Liver (tissue), 10 donors: Measurements from ENCODE around the gene TAS1R2. TPM values are rescaled to one million over a fixed set of nuclear protein-coding genes. Genes with fewer than 3 reads are reported as not detected.

Source experiments
- DNase-seq: peaks from one replicate; pipeline ENCODE4 v3.0.0-alpha.2; 2017; ENCODE audit warnings: low spot score
- H3K27ac ChIP-seq, 2 donors: one replicate each; pipeline ENCODE4 v1.7.0; 2013; ENCODE audit warnings: inconsistent platforms in 2 of 2, low read length in 2 of 2, control low read depth in 1 of 2, low read depth in 1 of 2, mild to moderate bottlenecking in 1 of 2
- H3K27me3 ChIP-seq, 4 donors: one replicate each; pipeline versions ENCODE4 v1.6.1 to v1.7.0; 2013; ENCODE audit warnings: low read length in 3 of 4, inconsistent platforms in 1 of 4, mild to moderate bottlenecking in 1 of 4, moderate library complexity in 1 of 4; ENCODE audit not compliant: control insufficient read depth in 4 of 4, insufficient read depth in 4 of 4
- H3K36me3 ChIP-seq, 4 donors: one replicate each; pipeline versions ENCODE4 v1.6.1 to v1.7.0; 2013; ENCODE audit warnings: low read length in 3 of 4, mild to moderate bottlenecking in 3 of 4, low read depth in 1 of 4, moderate library complexity in 1 of 4; ENCODE audit not compliant: control insufficient read depth in 4 of 4, insufficient read depth in 3 of 4
- H3K4me1 ChIP-seq, 4 donors: one replicate each; pipeline versions ENCODE4 v1.6.1 to v1.7.0; 2013; ENCODE audit warnings: low read length in 3 of 4, mild to moderate bottlenecking in 3 of 4, moderate library complexity in 1 of 4; ENCODE audit not compliant: control insufficient read depth in 4 of 4, insufficient read depth in 4 of 4
- H3K4me3 ChIP-seq, 3 donors: one replicate each; pipeline versions ENCODE4 v1.6.1 to v1.7.0; 2013; ENCODE audit warnings: low read length in 3 of 3, control low read depth in 1 of 3, low read depth in 1 of 3, mild to moderate bottlenecking in 1 of 3
- H3K9ac ChIP-seq, 2 donors: one replicate each; pipeline ENCODE4 v1.7.0; 2013; ENCODE audit warnings: low read length in 2 of 2, mild to moderate bottlenecking in 2 of 2, moderate library complexity in 2 of 2, control low read depth in 1 of 2, low read depth in 1 of 2
- H3K9me3 ChIP-seq, 4 donors: one replicate each; pipeline versions ENCODE4 v1.6.1 to v1.7.0; 2013; ENCODE audit warnings: low read length in 3 of 4; ENCODE audit not compliant: control insufficient read depth in 4 of 4
- FOXA1 ChIP-seq: IDR thresholded peaks from 2 replicates; pipeline ENCODE4 v1.6.1; 2016; ENCODE audit warnings: antibody characterized with exemption
- HNF4A ChIP-seq, 2 donors: conservative IDR thresholded peaks; 2 replicates each; pipeline ENCODE4 v1.6.1; 2016; ENCODE audit warnings: antibody characterized with exemption in 2 of 2, mild to moderate bottlenecking in 2 of 2
- HNF4G ChIP-seq: IDR thresholded peaks from 2 replicates; pipeline ENCODE4 v1.6.1; 2016; ENCODE audit warnings: antibody characterized with exemption
- NR2F2 ChIP-seq: IDR thresholded peaks from 2 replicates; pipeline ENCODE4 v1.6.1; 2016; ENCODE audit warnings: antibody characterized with exemption
- RXRA ChIP-seq, 2 donors: IDR thresholded peaks; 2 replicates each; pipeline ENCODE4 v1.6.1; 2017 to 2018; ENCODE audit warnings: antibody characterized with exemption in 2 of 2, mild to moderate bottlenecking in 1 of 2
- WGBS: extraction: QIAGEN DNeasy Blood & Tissue Kit; methylation state at CpG from one replicate; pipeline ENCODE4 v1.1.7; 2013; 5-methylcytosine and 5-hydroxymethylcytosine counted together
- polyA plus RNA-seq, 2 donors: library from polyadenylated mRNA; stranded (reverse) in 1 of 2; unstranded in 1 of 2; fragments of 200-250 nt in 1 of 2; fragments of >200 nt in 1 of 2; fragmentation: Nextera tagmentation in 1 of 2; extraction: Ambion mirVana in 1 of 2; gene quantifications; one replicate each; pipeline versions ENCODE4 v1.2.1 to v1.2.3, GENCODE V29; 2013 to 2015
- small RNA-seq: library from RNA; depleted of rRNA; stranded (forward); fragments of <200 nt; gene quantifications from one replicate; pipeline ENCODE3, GENCODE V24; 2014
- total RNA-seq, 2 donors: library from RNA; depleted of rRNA; stranded (reverse); fragments of >200 nt; gene quantifications; one replicate each; pipeline ENCODE4 v1.2.3, GENCODE V29; 2014
- TF ChIP-seq, protein P1 (sequence below): IDR thresholded peaks from 2 replicates; pipeline ENCODE4 v1.6.1; 2016; ENCODE audit warnings: antibody characterized with exemption
- TF ChIP-seq, protein P2 (sequence below): IDR thresholded peaks from 2 replicates; pipeline ENCODE4 v1.6.1; 2016; ENCODE audit warnings: antibody characterized with exemption, mild to moderate bottlenecking
- TF ChIP-seq, protein P3 (sequence below): fragments of 150-350 bp; IDR thresholded peaks from 2 replicates; pipeline ENCODE4 v1.5.1; 2017; ENCODE audit warnings: improper control_type of control experiment, low read depth, low read length; ENCODE audit not compliant: missing input control
- donor health status: healthy.
- donor health status: healthy.
- donor health status: healthy.
- donor health status: healthy.
- donor health status: healthy.

Gene TAS1R2
- total and polyA plus RNA-seq, 4 donors: not detected

DNA sequence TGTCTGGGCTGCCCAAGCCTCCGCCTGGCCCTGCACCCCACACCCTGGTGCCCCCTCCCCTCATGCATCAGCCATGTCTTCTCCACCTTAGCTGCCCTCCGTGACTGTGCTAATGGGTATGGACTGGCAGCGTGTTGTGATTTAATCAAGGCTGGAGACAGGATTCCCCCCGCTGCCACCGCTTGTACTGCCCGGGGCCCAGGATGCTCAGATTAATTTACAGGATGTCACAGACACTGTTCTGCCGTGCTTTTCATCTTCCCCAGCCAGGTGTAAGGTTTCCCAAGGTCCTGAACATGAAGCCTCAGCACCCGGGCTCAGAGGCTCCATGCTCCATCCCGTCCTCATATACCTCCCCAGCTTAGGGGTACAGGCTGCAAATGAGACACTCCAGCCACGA, 66.3 kb downstream of the TAS1R2 start:
- no peak overlapping the region for H3K4me3 ChIP-seq
- no peak for TF ChIP-seq HNF4A (conservative IDR thresholded peaks at IDR 0.05)
- TF ChIP-seq HNF4G: no peak
- TF ChIP-seq, protein P1, sequence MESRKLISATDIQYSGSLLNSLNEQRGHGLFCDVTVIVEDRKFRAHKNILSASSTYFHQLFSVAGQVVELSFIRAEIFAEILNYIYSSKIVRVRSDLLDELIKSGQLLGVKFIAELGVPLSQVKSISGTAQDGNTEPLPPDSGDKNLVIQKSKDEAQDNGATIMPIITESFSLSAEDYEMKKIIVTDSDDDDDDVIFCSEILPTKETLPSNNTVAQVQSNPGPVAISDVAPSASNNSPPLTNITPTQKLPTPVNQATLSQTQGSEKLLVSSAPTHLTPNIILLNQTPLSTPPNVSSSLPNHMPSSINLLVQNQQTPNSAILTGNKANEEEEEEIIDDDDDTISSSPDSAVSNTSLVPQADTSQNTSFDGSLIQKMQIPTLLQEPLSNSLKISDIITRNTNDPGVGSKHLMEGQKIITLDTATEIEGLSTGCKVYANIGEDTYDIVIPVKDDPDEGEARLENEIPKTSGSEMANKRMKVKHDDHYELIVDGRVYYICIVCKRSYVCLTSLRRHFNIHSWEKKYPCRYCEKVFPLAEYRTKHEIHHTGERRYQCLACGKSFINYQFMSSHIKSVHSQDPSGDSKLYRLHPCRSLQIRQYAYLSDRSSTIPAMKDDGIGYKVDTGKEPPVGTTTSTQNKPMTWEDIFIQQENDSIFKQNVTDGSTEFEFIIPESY: no peak
- TF ChIP-seq, protein P2, sequence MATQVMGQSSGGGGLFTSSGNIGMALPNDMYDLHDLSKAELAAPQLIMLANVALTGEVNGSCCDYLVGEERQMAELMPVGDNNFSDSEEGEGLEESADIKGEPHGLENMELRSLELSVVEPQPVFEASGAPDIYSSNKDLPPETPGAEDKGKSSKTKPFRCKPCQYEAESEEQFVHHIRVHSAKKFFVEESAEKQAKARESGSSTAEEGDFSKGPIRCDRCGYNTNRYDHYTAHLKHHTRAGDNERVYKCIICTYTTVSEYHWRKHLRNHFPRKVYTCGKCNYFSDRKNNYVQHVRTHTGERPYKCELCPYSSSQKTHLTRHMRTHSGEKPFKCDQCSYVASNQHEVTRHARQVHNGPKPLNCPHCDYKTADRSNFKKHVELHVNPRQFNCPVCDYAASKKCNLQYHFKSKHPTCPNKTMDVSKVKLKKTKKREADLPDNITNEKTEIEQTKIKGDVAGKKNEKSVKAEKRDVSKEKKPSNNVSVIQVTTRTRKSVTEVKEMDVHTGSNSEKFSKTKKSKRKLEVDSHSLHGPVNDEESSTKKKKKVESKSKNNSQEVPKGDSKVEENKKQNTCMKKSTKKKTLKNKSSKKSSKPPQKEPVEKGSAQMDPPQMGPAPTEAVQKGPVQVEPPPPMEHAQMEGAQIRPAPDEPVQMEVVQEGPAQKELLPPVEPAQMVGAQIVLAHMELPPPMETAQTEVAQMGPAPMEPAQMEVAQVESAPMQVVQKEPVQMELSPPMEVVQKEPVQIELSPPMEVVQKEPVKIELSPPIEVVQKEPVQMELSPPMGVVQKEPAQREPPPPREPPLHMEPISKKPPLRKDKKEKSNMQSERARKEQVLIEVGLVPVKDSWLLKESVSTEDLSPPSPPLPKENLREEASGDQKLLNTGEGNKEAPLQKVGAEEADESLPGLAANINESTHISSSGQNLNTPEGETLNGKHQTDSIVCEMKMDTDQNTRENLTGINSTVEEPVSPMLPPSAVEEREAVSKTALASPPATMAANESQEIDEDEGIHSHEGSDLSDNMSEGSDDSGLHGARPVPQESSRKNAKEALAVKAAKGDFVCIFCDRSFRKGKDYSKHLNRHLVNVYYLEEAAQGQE: no peak
- WGBS: 80% methylated on average over 10 of the region's 10 CpGs
- peaks cover 0 to 6% (median 1%) of the 10 kb centered on the region in 4 donors for H3K9me3 ChIP-seq
- H3K9ac ChIP-seq: no peak overlapping the region
- DNase-seq: no peak
- no peak overlapping the region for H3K27ac ChIP-seq
- no peaks in the 10 kb centered on the region for H3K4me1 ChIP-seq
- H3K27me3 ChIP-seq: no peaks in the 10 kb centered on the region
- H3K36me3 ChIP-seq: no peaks in the 10 kb centered on the region

DNA sequence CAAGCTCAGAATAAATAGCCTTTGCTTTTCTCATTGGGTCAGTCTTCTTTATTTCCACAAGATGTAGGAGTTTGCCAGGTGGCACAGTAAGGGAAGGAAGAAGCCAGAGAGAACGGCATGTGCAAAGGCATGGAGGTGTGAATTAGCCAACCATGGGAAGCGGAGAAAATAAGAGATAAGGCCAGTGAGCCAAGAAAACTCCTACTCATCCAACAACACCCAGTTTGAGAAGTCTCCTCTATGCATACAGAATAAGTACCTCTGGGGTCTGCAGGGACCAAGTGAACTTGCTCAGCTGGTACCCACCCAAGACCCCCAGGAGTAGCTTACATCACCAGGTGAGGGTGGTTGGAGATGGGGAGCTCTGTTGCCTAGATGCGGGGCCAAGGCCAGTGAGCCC, 66.7 kb downstream of the TAS1R2 start:
- WGBS: 79% methylated on average over 3 of the region's 3 CpGs
- no peak overlapping the region for H3K9ac ChIP-seq
- H3K27ac ChIP-seq: no peak overlapping the region
- H3K9me3 ChIP-seq: peaks cover 0 to 6% (median 1%) of the 10 kb centered on the region in 4 donors
- H3K36me3 ChIP-seq: no peaks in the 10 kb centered on the region
- TF ChIP-seq FOXA1 (no peak), NR2F2 (no peak), RXRA (IDR thresholded peaks at IDR 0.05) (no peak)
- TF ChIP-seq, protein P1: no peak
- TF ChIP-seq, protein P2: no peak
- TF ChIP-seq, protein P3, sequence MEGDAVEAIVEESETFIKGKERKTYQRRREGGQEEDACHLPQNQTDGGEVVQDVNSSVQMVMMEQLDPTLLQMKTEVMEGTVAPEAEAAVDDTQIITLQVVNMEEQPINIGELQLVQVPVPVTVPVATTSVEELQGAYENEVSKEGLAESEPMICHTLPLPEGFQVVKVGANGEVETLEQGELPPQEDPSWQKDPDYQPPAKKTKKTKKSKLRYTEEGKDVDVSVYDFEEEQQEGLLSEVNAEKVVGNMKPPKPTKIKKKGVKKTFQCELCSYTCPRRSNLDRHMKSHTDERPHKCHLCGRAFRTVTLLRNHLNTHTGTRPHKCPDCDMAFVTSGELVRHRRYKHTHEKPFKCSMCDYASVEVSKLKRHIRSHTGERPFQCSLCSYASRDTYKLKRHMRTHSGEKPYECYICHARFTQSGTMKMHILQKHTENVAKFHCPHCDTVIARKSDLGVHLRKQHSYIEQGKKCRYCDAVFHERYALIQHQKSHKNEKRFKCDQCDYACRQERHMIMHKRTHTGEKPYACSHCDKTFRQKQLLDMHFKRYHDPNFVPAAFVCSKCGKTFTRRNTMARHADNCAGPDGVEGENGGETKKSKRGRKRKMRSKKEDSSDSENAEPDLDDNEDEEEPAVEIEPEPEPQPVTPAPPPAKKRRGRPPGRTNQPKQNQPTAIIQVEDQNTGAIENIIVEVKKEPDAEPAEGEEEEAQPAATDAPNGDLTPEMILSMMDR: no peak
- no peak for DNase-seq
- H3K4me3 ChIP-seq: no peak overlapping the region
- H3K4me1 ChIP-seq: no peaks in the 10 kb centered on the region
- H3K27me3 ChIP-seq: no peaks in the 10 kb centered on the region

Small RNAs within 50 kb of the gene (small RNA-seq; reads per million reads assigned to genes)
- gene MIR1290: not detected
- gene MIR4695: not detected

Other genes with a start within 250 kb of the TAS1R2 start
- gene PAX7, start 228.8 kb downstream of the TAS1R2 start, total RNA-seq: not detected
- not detected for gene PAX7, start 228.8 kb downstream of the TAS1R2 start, polyA plus RNA-seq
- gene ALDH4A1, start 42.9 kb upstream of the TAS1R2 start, total RNA-seq: 100 to 1,000 TPM; 162 to 287 TPM
- gene ALDH4A1, start 42.9 kb upstream of the TAS1R2 start, polyA plus RNA-seq: 100 to 1,000 TPM; 201 to 424 TPM
- 1 to 10 TPM; 2.6 to 7.4 TPM for gene IFFO2, start 97.0 kb upstream of the TAS1R2 start, total RNA-seq
- gene IFFO2, start 97.0 kb upstream of the TAS1R2 start, polyA plus RNA-seq: 1 to 10 TPM in 1 of 2 donors, under 1 TPM in 1; 0.88 to 3.4 TPM